Neural progenitor cell (in vitro differentiated cells): ENCODE data around the gene TMEM130.

Experiments used
- EZH2 ChIP-seq: fragments of 200-600 bp; sonication (generic); IDR thresholded peaks from 2 replicates; pipeline ENCODE4 v1.6.1; 2017; ENCODE audit warnings: antibody characterized with exemption, mild to moderate bottlenecking, moderate library complexity
- TF ChIP-seq, protein P1 (sequence below): fragments of 200-600 bp; sonication (generic); IDR thresholded peaks from 2 replicates; pipeline ENCODE4 v1.5.1; 2017; ENCODE audit warnings: antibody characterized with exemption, mild to moderate bottlenecking

DNA sequence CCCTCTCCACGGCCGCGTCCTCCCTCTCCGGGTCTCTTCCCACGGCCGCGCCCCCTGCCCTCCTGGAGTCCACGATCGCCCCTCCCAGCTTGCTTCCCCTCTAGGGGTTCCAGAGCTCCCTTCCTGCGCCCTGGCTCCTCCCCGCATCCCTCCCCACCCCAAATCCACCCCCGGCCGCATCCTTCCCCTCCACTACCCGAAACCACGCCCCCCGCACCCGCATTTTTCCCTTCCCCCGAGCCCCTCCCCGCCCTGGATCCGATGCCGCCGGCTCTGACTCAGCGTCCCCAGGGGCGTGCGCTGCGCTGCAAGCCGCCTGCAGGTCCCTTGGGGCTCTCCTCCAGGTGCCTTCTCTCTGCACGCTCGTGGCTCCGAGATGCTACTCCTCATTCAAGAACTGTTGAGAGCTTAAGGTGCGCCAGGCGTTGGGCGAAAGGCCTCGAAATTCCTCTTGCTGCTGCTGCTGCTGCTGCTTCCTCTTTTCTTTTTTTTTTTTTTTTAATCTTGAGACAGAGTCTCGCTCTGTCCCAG is 372 bp upstream of the TMEM130 start:
- TF ChIP-seq, protein P1, sequence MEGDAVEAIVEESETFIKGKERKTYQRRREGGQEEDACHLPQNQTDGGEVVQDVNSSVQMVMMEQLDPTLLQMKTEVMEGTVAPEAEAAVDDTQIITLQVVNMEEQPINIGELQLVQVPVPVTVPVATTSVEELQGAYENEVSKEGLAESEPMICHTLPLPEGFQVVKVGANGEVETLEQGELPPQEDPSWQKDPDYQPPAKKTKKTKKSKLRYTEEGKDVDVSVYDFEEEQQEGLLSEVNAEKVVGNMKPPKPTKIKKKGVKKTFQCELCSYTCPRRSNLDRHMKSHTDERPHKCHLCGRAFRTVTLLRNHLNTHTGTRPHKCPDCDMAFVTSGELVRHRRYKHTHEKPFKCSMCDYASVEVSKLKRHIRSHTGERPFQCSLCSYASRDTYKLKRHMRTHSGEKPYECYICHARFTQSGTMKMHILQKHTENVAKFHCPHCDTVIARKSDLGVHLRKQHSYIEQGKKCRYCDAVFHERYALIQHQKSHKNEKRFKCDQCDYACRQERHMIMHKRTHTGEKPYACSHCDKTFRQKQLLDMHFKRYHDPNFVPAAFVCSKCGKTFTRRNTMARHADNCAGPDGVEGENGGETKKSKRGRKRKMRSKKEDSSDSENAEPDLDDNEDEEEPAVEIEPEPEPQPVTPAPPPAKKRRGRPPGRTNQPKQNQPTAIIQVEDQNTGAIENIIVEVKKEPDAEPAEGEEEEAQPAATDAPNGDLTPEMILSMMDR = no peak
- TF ChIP-seq EZH2 = no peak
